Measurements from ENCODE around the gene MAPK10.

DNA sequence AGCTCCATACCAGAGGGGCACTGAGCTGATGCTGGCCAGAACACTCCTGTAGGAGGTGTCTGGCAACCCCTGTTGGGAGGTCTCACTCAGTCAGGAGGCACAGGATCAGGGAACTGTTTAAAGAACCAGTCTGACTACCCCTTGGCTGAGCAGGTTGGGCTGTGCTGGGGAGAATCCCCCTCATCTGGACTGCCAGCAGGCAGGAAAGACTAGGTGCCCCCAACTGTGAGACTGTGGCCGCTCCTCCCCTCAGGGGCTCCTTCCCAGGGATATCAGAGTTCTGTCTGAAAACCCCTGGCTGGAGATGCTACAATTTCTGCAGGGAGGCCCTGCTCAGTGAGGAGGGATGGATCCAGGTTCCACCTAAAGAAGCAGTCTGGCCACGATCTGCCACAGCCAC is 245.3 kb downstream of the MAPK10 start:
- TF ChIP-seq ATF1 (CRISPR knock-in tag; IDR thresholded peaks at IDR 0.05) = no peak
- TF ChIP-seq RELA (CRISPR knock-in tag; IDR thresholded peaks at IDR 0.05; ENCODE audit: borderline replicate concordance) = no peak
- TF ChIP-seq, protein P1, sequence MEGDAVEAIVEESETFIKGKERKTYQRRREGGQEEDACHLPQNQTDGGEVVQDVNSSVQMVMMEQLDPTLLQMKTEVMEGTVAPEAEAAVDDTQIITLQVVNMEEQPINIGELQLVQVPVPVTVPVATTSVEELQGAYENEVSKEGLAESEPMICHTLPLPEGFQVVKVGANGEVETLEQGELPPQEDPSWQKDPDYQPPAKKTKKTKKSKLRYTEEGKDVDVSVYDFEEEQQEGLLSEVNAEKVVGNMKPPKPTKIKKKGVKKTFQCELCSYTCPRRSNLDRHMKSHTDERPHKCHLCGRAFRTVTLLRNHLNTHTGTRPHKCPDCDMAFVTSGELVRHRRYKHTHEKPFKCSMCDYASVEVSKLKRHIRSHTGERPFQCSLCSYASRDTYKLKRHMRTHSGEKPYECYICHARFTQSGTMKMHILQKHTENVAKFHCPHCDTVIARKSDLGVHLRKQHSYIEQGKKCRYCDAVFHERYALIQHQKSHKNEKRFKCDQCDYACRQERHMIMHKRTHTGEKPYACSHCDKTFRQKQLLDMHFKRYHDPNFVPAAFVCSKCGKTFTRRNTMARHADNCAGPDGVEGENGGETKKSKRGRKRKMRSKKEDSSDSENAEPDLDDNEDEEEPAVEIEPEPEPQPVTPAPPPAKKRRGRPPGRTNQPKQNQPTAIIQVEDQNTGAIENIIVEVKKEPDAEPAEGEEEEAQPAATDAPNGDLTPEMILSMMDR (IDR thresholded peaks at IDR 0.05) = no peak

All from WTC11 (cell line).